ENCODE results near the gene SSBP4.

GRCh38 chr19:18446811-18447359 lies 27.7 kb downstream of the SSBP4 start:
- no peak for TF ChIP-seq CTCF (IDR thresholded peaks at IDR 0.05; ENCODE audit: insufficient read depth, low read length, poor library complexity, severe bottlenecking)
- TF ChIP-seq EZH2phosphoT487 (conservative IDR thresholded peaks at IDR 0.05; ENCODE audit: low read length): no peak

Measured in SU-DHL-6 (cell line).